Hematopoietic multipotent progenitor cell treated with erythropoietin and hydrocortisone succinate and interleukin-3 and kit ligand, for 4 days (in vitro differentiated cells): Measurements from ENCODE around the gene FAM135A.
"Not testable (repeated sequence)": the region's sequence is repeated elsewhere in the genome, so short reads cannot be mapped to it uniquely, and the experiment has no call there.

Experiments used
- DNase-seq: peaks from one replicate; pipeline ENCODE4 v3.0.0-alpha.2; 2015

FAM135A gene

GRCh38 chr6:70551566-70551965 lies 138.3 kb downstream of the FAM135A start:
- no peak for DNase-seq

- DNase-seq = not testable (repeated sequence)
These were observed 139.1 kb downstream of the FAM135A start for GRCh38 chr6:70552286-70552940.

GRCh38 chr6:70552974-70553373 lies 139.7 kb downstream of the FAM135A start:
- DNase-seq = no peak

- DNase-seq = no peak
These were observed 144.7 kb downstream of the FAM135A start for GRCh38 chr6:70557998-70558397.

GRCh38 chr6:70562401-70562800 lies 149.1 kb downstream of the FAM135A start:
- not testable (repeated sequence) for DNase-seq

- DNase-seq = no peak
These were observed 150.2 kb downstream of the FAM135A start for GRCh38 chr6:70563530-70563929.

GRCh38 chr6:70566751-70567382 lies 153.6 kb downstream of the FAM135A start, which contains the start of gene SDHAF4:
Gene SDHAF4 (plus strand): TSS chr6:70566930. CDS start chr6:70566941, 11 bp downstream.
- DNase-seq = peak; percentile 96

- DNase-seq = no peak
These were observed 161.3 kb downstream of the FAM135A start for GRCh38 chr6:70574643-70575042.

- DNase-seq = peak; percentile 6
These were observed 162.7 kb downstream of the FAM135A start for GRCh38 chr6:70575899-70576495.

- no peak for DNase-seq
These were observed 172.8 kb downstream of the FAM135A start for GRCh38 chr6:70586114-70586513.

- DNase-seq = no peak
These were observed 177.1 kb downstream of the FAM135A start for GRCh38 chr6:70590400-70590799.

GRCh38 chr6:70592391-70593117 lies 179.2 kb downstream of the FAM135A start:
- no peak for DNase-seq

GRCh38 chr6:70593118-70593486 lies 179.8 kb downstream of the FAM135A start:
- DNase-seq = no peak

- peak; percentile 53 for DNase-seq
These were observed 185.9 kb downstream of the FAM135A start for GRCh38 chr6:70599187-70599586.

GRCh38 chr6:70601014-70601413 lies 187.7 kb downstream of the FAM135A start:
- no peak for DNase-seq

- no peak for DNase-seq
These were observed 190.9 kb downstream of the FAM135A start for GRCh38 chr6:70604254-70604653.

- not testable (repeated sequence) for DNase-seq
These were observed 194.1 kb downstream of the FAM135A start for GRCh38 chr6:70607371-70607770.

- not testable (repeated sequence) for DNase-seq
These were observed 195.9 kb downstream of the FAM135A start for GRCh38 chr6:70609181-70609580.
